Ectodermal cell (in vitro differentiated cells): Measurements from ENCODE around the gene ZNF195.
"Not testable (repeated sequence)": the region's sequence is repeated elsewhere in the genome, so short reads cannot be mapped to it uniquely, and the experiment has no call there.

Source experiments
- H3K27ac ChIP-seq: 2 replicates; pipeline ENCODE4 v1.7.0; 2013; ENCODE audit warnings: mild to moderate bottlenecking, low read depth, low read length; ENCODE audit not compliant: insufficient read depth, poor library complexity, severe bottlenecking
- H3K27me3 ChIP-seq: 2 replicates; pipeline ENCODE4 v1.7.0; 2013; ENCODE audit warnings: mild to moderate bottlenecking, low read length; ENCODE audit not compliant: insufficient read depth, control insufficient read depth, poor library complexity, severe bottlenecking
- H3K36me3 ChIP-seq: one replicate; pipeline ENCODE4 v1.7.0; 2013; ENCODE audit warnings: low read length; ENCODE audit not compliant: control insufficient read depth, insufficient read depth
- H3K4me1 ChIP-seq: one replicate; pipeline ENCODE4 v1.7.0; 2013; ENCODE audit warnings: low read length; ENCODE audit not compliant: control insufficient read depth, insufficient read depth
- H3K4me3 ChIP-seq: 2 replicates; pipeline ENCODE4 v1.7.0; 2013; ENCODE audit warnings: low read depth, low read length, control low read depth; ENCODE audit not compliant: insufficient read depth
- H3K9me3 ChIP-seq: 2 replicates; pipeline ENCODE4 v1.7.0; 2013; ENCODE audit warnings: mild to moderate bottlenecking, low read length, moderate library complexity; ENCODE audit not compliant: control insufficient read depth
- WGBS, 2 experiments: methylation state at CpG; one replicate each; pipeline ENCODE4 v1.1.7; 2013; ENCODE audit warnings: missing lambda C conversion rate in 2 of 2; 5-methylcytosine and 5-hydroxymethylcytosine counted together

Gene ZNF195

DNA sequence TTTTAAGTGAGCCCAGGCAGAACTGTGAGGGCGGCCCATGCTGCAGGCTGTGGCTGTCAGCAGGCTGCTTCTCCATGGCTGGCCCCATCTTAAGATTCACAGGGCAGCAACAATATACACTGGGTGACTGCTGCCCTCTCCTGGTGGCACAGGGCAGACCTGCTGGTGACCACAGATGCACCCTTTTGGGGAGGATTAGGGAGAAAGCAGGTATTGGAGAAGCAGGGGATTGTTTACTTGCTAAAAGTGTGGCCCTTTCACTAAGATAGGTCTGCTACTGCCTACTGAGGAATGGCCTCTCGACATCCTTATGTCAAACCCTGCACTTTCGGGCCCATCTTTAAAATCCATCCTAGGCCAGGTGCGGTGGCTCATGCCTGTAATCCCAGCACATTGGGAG lies 38.1 kb upstream of the ZNF195 start:
- H3K9me3 ChIP-seq, H3K4me1 ChIP-seq, H3K27me3 ChIP-seq, H3K4me3 ChIP-seq, H3K27ac ChIP-seq, H3K36me3 ChIP-seq: not testable (repeated sequence)
- 61 to 65% methylated on average over 4 of the region's 4 CpGs for WGBS, 2 experiments

DNA sequence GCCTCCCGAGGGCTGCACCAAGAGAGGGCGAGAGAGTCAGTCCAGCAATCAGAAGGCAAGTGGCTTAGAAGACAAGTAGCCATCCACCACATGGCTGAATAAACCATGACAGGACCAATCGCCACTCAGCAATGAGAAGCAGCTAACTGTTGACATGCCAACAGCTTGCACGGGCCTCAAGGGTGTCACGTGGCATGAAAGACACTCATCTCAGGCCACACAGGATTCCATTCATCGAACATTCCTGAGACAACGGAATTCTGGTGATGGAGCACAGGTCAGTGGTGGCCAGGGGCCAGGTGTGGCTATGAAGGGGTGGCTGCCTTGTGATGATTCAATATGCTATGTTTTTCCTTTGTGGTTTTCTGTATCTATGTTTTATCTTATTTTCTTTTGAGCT lies 36.4 kb upstream of the ZNF195 start:
- H3K4me3 ChIP-seq, H3K27ac ChIP-seq, H3K9me3 ChIP-seq, H3K27me3 ChIP-seq, H3K36me3 ChIP-seq, H3K4me1 ChIP-seq: not testable (repeated sequence)
- 92 to 100% methylated on average over 2 to 6 of the region's 7 CpGs for WGBS, 2 experiments

DNA sequence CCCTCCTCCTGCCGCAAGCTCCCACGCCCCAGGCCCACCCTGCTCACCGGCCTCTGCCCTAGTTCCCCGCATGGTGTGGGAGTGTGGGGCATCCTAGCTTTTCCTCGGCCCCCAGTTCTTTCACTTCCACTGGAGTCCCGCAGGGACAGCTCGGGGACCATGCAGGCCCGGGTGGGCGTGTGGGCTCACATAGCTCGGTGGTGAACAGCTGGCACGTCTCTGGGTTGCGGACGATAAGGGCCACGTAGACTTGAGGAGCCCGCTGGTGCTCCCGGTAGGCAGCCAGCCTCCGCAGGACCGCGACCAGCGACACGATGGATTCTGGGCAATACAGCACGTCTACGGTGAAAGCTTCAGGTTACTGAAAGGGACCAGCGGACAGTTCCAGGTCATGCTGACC lies 34.7 kb upstream of the ZNF195 start:
- H3K9me3 ChIP-seq, H3K4me3 ChIP-seq, H3K36me3 ChIP-seq, H3K27ac ChIP-seq, H3K4me1 ChIP-seq, H3K27me3 ChIP-seq: not testable (repeated sequence)
- 93 to 95% methylated on average over 24 of the region's 24 CpGs for WGBS, 2 experiments

DNA sequence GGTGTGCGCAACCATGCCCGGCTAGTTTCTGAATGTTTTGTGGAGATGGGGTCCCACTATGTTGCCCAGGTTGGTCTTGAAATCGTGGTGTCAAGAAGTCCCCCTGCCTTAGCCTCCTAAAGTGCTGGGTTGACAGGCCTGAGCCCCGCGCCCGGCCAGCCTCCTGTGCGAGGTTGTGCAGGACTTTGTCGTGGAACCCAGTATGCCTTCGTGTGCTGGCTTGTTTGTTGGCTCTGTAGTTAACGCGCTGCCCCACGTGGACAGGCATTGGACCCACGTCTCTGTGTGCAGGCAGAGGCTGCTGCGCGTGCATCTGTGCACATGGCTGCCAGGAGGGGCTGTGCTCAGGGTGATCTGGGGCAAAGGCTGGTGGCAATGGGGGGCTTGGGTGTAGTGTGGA lies 33.9 kb upstream of the ZNF195 start:
- 93 to 95% methylated on average over 15 of the region's 15 CpGs for whole genome bisulfite sequencing, 2 experiments
- H3K27me3 ChIP-seq = no peaks in the 10 kb centered on the region
- H3K27ac ChIP-seq = no peak overlapping the region
- H3K36me3 ChIP-seq = no peaks in the 10 kb centered on the region
- H3K4me3 ChIP-seq = no peak overlapping the region
- no peaks in the 10 kb centered on the region for H3K4me1 ChIP-seq
- H3K9me3 ChIP-seq = no peaks in the 10 kb centered on the region

DNA sequence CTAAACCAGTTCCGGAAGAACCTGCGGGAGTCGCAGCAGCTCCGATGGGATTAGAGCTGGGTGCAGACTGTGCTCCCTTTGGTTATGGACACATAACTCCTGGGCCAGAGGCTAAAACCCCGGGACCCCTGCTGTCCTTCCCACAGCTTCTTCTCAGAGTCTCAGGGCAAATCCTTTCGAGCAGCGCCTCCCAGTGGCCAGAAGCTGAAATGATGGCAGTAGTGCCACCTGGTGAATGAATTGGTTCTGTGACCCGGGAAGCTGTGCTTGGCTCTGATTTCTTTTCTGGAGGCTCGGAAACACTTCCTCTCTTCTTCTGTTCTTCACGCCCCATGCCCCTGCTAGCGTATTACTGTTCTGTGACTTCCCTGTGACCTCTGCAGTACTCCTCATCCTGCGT lies 29.8 kb upstream of the ZNF195 start:
- not testable (repeated sequence) for H3K27ac ChIP-seq, H3K4me1 ChIP-seq, H3K4me3 ChIP-seq, H3K36me3 ChIP-seq, H3K9me3 ChIP-seq, H3K27me3 ChIP-seq
- WGBS, 2 experiments = 34 to 37% methylated on average over 12 of the region's 12 CpGs

DNA sequence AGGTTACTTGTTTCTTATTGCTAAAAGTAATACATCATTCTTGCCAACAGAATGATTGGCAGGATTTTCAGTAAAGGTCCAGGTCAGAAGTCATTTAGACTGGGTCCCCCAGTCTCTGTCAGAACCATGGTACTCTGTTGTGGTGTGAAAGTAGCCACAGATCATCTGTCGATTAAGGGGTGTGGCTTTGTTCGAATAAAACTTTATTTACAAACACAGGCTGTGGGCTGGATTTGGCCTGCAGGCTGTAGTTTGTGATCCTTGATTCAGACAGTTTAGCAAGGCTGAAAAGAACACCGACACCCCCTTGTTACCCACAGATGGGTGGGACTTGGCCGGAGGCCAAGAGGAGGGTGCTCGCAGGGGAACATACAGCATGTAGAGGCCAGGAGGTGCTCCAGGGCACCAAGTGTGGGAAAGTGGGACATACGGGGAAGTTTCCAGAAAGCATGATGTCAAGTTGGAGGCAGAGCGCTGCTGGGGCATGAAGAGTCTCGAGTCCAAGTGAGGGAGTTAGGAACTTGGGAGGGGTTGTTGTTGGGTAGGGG lies 29.2 kb upstream of the ZNF195 start:
- H3K27me3 ChIP-seq, H3K27ac ChIP-seq, H3K9me3 ChIP-seq, H3K4me1 ChIP-seq, H3K4me3 ChIP-seq, H3K36me3 ChIP-seq: not testable (repeated sequence)
- WGBS, 2 experiments = 90 to 93% methylated on average over 7 to 8 of the region's 8 CpGs

DNA sequence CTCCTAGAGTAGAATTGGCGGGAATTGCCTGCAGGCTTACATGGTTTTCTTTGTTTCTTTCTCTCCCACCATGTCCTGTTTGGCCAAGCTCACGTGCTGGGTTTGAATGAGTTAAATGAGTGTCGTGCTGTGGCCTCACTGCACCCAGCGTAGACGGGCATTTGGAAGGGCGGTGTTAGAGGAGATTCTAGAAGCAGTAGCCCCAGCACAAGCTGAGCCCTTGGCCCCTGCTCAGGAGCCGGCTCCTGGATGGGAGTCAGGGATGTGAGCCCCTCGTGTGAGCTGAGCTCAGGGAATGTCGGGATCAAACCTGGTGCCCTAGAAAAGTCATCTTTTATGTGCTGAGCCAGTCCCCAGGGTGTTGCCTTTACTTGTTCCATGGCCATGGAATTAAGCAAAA lies 28.0 kb upstream of the ZNF195 start:
- not testable (repeated sequence) for H3K27ac ChIP-seq, H3K4me3 ChIP-seq, H3K4me1 ChIP-seq, H3K9me3 ChIP-seq, H3K36me3 ChIP-seq, H3K27me3 ChIP-seq
- 81 to 85% methylated on average over 9 of the region's 9 CpGs for WGBS, 2 experiments

DNA sequence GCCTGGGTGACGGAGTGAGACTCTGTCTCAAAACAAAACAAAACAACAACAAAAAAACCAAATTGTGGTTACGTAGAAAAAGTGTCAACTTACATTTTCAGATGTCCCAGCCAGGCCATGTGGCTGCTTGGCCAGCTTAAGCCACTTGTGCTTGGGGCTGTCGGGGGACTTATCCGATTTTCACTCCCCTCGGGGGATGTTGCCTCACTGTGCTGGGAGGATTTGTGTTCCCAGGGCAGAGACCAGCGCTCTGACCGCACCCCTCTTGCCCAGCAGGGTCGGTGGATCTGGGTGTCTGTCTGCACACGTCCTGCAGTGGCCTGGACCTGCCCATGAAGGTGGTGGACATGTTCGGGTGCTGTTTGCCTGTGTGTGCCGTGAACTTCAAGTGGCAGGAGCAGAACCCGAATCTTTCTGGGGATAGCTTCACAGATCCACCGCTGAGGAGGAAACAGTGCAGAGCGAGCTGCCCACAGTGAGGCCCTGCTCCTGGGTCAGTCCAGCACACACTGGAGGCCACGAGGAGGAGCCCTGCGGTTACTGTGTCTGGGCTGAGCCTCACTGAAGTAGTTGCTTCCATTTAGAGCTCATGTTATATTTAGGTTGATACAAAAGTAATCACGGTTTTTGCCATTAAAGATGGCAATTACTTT lies 27.4 kb upstream of the ZNF195 start:
- H3K27ac ChIP-seq, H3K27me3 ChIP-seq, H3K4me1 ChIP-seq, H3K4me3 ChIP-seq, H3K36me3 ChIP-seq, H3K9me3 ChIP-seq: not testable (repeated sequence)
- 89% methylated on average over 16 to 17 of the region's 17 CpGs for WGBS, 2 experiments

DNA sequence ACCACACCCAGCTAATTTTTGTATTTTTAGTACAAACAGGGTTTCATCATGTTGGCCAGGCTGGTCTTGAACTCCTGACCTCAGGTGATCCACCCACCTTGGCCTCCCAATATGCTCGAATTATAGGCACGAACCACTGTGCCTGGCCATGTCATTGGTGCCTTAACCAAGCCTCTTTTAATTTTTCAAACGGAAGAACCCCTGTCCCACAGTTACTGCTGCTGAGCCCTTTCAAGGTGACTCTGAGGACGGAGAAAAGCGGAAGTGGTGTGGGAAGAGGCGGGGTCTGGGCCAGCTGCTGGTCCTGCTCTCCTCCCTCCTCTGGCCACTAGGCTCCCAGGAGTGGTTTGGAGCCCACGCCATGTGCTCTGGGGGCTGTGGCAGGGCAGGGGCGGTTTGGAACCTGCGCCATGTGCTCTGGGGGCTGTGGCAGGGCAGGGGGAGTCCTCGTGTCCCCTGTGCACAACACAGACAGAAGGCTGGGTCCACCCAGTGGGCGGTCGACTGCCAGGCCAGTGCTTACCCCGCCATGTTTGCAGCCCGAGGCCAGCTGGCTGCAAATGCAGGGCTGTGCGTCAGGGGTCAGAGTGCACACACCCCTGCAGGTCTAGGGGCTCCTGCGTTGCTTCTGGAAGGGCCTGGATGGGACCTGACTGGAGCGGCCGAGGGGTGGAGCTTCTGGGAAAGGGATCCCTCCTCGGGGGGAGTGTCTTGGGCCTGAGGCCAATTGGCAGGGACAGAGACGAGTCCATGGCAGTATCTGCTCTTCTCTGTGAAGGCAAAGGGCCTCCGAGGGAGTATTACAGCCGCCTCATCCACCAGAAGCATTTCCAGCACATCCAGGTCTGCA lies 25.4 kb upstream of the ZNF195 start:
- not testable (repeated sequence) for H3K4me1 ChIP-seq, H3K36me3 ChIP-seq, H3K27ac ChIP-seq, H3K4me3 ChIP-seq, H3K27me3 ChIP-seq, H3K9me3 ChIP-seq
- WGBS, 2 experiments = 90 to 91% methylated on average over 22 of the region's 22 CpGs

DNA sequence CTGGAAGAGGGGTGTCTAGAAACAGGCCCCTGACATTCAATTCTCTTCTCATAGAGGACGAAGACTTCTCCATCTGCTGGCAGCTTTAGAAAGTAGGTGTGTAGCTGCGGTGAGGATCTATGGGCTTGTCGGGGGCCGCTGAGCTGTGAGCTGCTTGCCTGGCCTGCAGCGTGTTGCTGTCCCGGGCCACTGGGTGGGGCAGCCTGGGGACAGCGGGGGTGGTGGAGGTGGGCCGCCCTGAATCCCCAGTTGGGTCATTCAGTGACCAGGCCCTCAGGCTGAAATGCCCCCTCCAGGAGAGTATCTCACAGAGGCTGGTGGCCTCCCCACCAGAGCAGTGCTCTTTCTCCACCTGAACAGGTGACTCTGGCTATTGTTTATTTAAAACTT lies 23.9 kb upstream of the ZNF195 start:
- H3K36me3 ChIP-seq, H3K27me3 ChIP-seq, H3K27ac ChIP-seq, H3K9me3 ChIP-seq, H3K4me3 ChIP-seq, H3K4me1 ChIP-seq: not testable (repeated sequence)
- WGBS, 2 experiments = 93% methylated on average over 8 of the region's 8 CpGs
